ENCODE data around the gene PEG3. TPM values are rescaled to one million over a fixed set of nuclear protein-coding genes. Genes with fewer than 3 reads are reported as not detected.
"Not testable (repeated sequence)": the region's sequence is repeated elsewhere in the genome, so short reads cannot be mapped to it uniquely, and the experiment has no call there.

The PEG3 gene
- total RNA-seq, 2 experiments from 2014 or later = 0.06 TPM

- peaks cover 27% of the 10 kb centered on the region for H3K9me3 Mint-ChIP-seq
- H3K4me1 Mint-ChIP-seq; ATAC-seq (ENCODE audit: low read depth); H3K36me3 Mint-ChIP-seq; H3K27ac Mint-ChIP-seq; H3K4me3 Mint-ChIP-seq; DNase-seq; H3K27me3 Mint-ChIP-seq; POLR2A ChIA-PET: not testable (repeated sequence)
Measured at GRCh38 chr19:56860409-56860808, 19.9 kb upstream of the PEG3 start.

GRCh38 chr19:56858026-56858425 is 17.5 kb upstream of the PEG3 start:
- H3K36me3 Mint-ChIP-seq = no peaks in the 10 kb centered on the region
- ATAC-seq (ENCODE audit: low read depth) (no peak), DNase-seq (no peak)
- no peaks in the 10 kb centered on the region for H3K4me1 Mint-ChIP-seq
- H3K27me3 Mint-ChIP-seq = no peaks in the 10 kb centered on the region
- no peak overlapping the region for H3K4me3 Mint-ChIP-seq
- POLR2A ChIA-PET = no interaction called here
- no peak overlapping the region for H3K27ac Mint-ChIP-seq
- H3K9me3 Mint-ChIP-seq = peaks cover 32% of the 10 kb centered on the region

- H3K4me3 Mint-ChIP-seq = no peak overlapping the region
- DNase-seq = no peak
- H3K4me1 Mint-ChIP-seq = no peaks in the 10 kb centered on the region
- H3K27ac Mint-ChIP-seq = no peak overlapping the region
- H3K36me3 Mint-ChIP-seq = no peaks in the 10 kb centered on the region
- H3K9me3 Mint-ChIP-seq = peaks cover 36% of the 10 kb centered on the region
- POLR2A ChIA-PET = no interaction called here
- H3K27me3 Mint-ChIP-seq = no peaks in the 10 kb centered on the region
- ATAC-seq (ENCODE audit: low read depth) = no peak
Measured at GRCh38 chr19:56856822-56857221, 16.3 kb upstream of the PEG3 start.

GRCh38 chr19:56852361-56852760 is 11.8 kb upstream of the PEG3 start:
- H3K4me1 Mint-ChIP-seq; H3K27ac Mint-ChIP-seq; H3K27me3 Mint-ChIP-seq; ATAC-seq (ENCODE audit: low read depth); DNase-seq; POLR2A ChIA-PET; H3K36me3 Mint-ChIP-seq; H3K4me3 Mint-ChIP-seq: not testable (repeated sequence)
- peaks cover 30% of the 10 kb centered on the region for H3K9me3 Mint-ChIP-seq

- Mint-ChIP-seq H3K4me3 (no peak overlapping the region), H3K36me3 (no peaks in the 10 kb centered on the region), H3K9me3 (peaks cover 16% of the 10 kb centered on the region), H3K27ac (no peak overlapping the region), H3K27me3 (no peaks in the 10 kb centered on the region), H3K4me1 (no peaks in the 10 kb centered on the region)
- DNase-seq (no peak), ATAC-seq (ENCODE audit: low read depth) (no peak)
- POLR2A ChIA-PET = no interaction called here
Measured at GRCh38 chr19:56848166-56848565, 7.6 kb upstream of the PEG3 start.

GRCh38 chr19:56842412-56842811 is 1.9 kb upstream of the PEG3 start:
- POLR2A ChIA-PET = no interaction called here
- Mint-ChIP-seq H3K9me3 (peaks cover 15% of the 10 kb centered on the region), H3K27me3 (peaks cover 6% of the 10 kb centered on the region), H3K36me3 (peaks cover 3% of the 10 kb centered on the region), H3K27ac (no peak overlapping the region), H3K4me1 (peaks cover 4% of the 10 kb centered on the region), H3K4me3 (no peak overlapping the region)
- DNase-seq = no peak
- ATAC-seq (ENCODE audit: low read depth) = no peak

- peak overlapping the region; percentile 80 for H3K27ac Mint-ChIP-seq
- peaks cover 21% of the 10 kb centered on the region for H3K9me3 Mint-ChIP-seq
- ATAC-seq (ENCODE audit: low read depth) = no peak
- H3K4me1 Mint-ChIP-seq = peaks cover 4% of the 10 kb centered on the region
- POLR2A ChIA-PET = no interaction called here
- no peak for DNase-seq
- H3K27me3 Mint-ChIP-seq = peaks cover 6% of the 10 kb centered on the region
- peak overlapping the region; percentile 57 for H3K4me3 Mint-ChIP-seq
- peaks cover 7% of the 10 kb centered on the region for H3K36me3 Mint-ChIP-seq
Measured at GRCh38 chr19:56841193-56841543, 642 bp upstream of the PEG3 start.

GRCh38 chr19:56839652-56840450 is 675 bp downstream of the PEG3 start:
- Mint-ChIP-seq H3K27me3 (peaks cover 6% of the 10 kb centered on the region), H3K9me3 (peaks cover 28% of the 10 kb centered on the region), H3K27ac (no peak overlapping the region), H3K4me1 (peaks cover 4% of the 10 kb centered on the region), H3K4me3 (no peak overlapping the region), H3K36me3 (peaks cover 7% of the 10 kb centered on the region)
- DNase-seq (peak; percentile 30), ATAC-seq (ENCODE audit: low read depth) (no peak)
- POLR2A ChIA-PET = no interaction called here

GRCh38 chr19:56838909-56839651 is 1.4 kb downstream of the PEG3 start:
- DNase-seq (peak; percentile 35), ATAC-seq (ENCODE audit: low read depth) (peak; percentile 58)
- Mint-ChIP-seq H3K9me3 (peaks cover 34% of the 10 kb centered on the region), H3K27me3 (peaks cover 6% of the 10 kb centered on the region), H3K36me3 (peaks cover 7% of the 10 kb centered on the region), H3K4me3 (peak overlapping the region; percentile 15), H3K27ac (peak overlapping the region; percentile 43), H3K4me1 (peaks cover 4% of the 10 kb centered on the region)
- POLR2A ChIA-PET = no interaction called here

- Mint-ChIP-seq H3K27me3 (peaks cover 6% of the 10 kb centered on the region), H3K27ac (peak overlapping the region; percentile 62), H3K4me1 (peaks cover 4% of the 10 kb centered on the region), H3K36me3 (peaks cover 7% of the 10 kb centered on the region), H3K4me3 (peak overlapping the region; percentile 39), H3K9me3 (peaks cover 34% of the 10 kb centered on the region)
- POLR2A ChIA-PET = no interaction called here
- ATAC-seq (ENCODE audit: low read depth) (no peak), DNase-seq (no peak)
Measured at GRCh38 chr19:56838024-56838908, 2.3 kb downstream of the PEG3 start.

GRCh38 chr19:56837492-56838023 is 3.0 kb downstream of the PEG3 start:
- ATAC-seq (ENCODE audit: low read depth) (no peak), DNase-seq (no peak)
- Mint-ChIP-seq H3K9me3 (peaks cover 38% of the 10 kb centered on the region), H3K4me3 (peak overlapping the region; percentile 39), H3K36me3 (peaks cover 7% of the 10 kb centered on the region), H3K4me1 (peaks cover 4% of the 10 kb centered on the region), H3K27me3 (peaks cover 6% of the 10 kb centered on the region), H3K27ac (peak overlapping the region; percentile 62)
- POLR2A ChIA-PET = no interaction called here

GRCh38 chr19:56837004-56837403 is 3.5 kb downstream of the PEG3 start:
- Mint-ChIP-seq H3K27me3 (peaks cover 6% of the 10 kb centered on the region), H3K4me3 (no peak overlapping the region), H3K36me3 (peaks cover 7% of the 10 kb centered on the region), H3K4me1 (peaks cover 4% of the 10 kb centered on the region), H3K9me3 (peaks cover 41% of the 10 kb centered on the region), H3K27ac (no peak overlapping the region)
- POLR2A ChIA-PET = no interaction called here
- DNase-seq (no peak), ATAC-seq (ENCODE audit: low read depth) (no peak)

- peaks cover 36% of the 10 kb centered on the region for H3K9me3 Mint-ChIP-seq
- POLR2A ChIA-PET = no interaction called here
- ATAC-seq (ENCODE audit: low read depth) (no peak), DNase-seq (no peak)
- H3K4me1 Mint-ChIP-seq = peaks cover 4% of the 10 kb centered on the region
- peaks cover 7% of the 10 kb centered on the region for H3K36me3 Mint-ChIP-seq
- H3K27ac Mint-ChIP-seq = no peak overlapping the region
- peaks cover 2% of the 10 kb centered on the region for H3K27me3 Mint-ChIP-seq
- no peak overlapping the region for H3K4me3 Mint-ChIP-seq
Measured at GRCh38 chr19:56836059-56836458, 4.5 kb downstream of the PEG3 start.
